EH (cell line): Measurements from ENCODE around the gene EVX2.

Experiments used
- DNase-seq: peaks from one replicate; pipeline ENCODE4 v3.0.0-alpha.2; 2015; ENCODE audit warnings: low read depth

The EVX2 gene

DNA sequence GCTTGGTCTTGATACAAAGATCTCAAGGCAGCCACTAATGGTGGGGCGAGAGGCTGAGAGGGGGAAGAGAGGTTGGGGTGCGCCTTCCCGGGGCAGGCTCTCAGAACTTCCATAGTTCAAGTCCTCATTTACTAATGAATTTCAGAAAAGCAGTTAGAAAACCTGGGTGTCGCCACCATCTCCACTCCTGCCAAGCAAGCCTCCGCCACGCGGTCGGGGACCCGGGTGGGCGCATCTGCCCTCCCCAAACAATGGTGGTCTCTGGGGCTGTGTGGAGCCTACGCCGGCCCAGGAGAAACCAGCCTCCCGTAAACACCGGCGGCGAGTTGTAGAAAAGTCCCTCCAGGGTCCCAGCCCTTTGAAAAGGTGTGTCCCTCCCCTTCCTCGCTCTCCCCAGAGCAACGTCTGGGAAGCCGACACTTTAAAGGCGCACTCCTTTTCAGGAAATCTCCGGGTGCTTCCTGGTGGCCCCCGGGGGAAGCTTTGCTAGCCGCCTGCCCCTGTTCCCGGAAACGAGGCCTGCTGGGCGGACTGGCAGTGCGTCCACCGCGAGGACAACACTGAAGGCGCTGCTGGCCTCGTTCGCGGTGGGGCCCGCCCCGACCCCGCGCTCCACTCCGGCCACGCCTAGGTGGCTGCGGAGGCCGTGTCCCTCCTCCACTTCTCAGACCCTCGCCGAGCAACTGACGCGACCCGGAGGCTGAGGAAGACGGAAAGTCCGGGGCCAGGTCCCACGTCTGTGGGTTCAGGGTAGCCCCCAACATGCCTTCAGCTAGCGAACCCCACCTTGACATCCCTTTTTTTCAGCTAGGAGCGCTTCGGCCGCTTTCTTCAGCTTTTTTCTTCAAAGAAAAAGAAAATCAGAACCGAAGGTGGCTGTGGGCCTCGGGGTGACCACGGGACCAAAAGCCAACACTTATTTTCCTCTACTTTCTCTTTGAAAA lies 16.8 kb downstream of the EVX2 start:
- DNase-seq = no peak

DNA sequence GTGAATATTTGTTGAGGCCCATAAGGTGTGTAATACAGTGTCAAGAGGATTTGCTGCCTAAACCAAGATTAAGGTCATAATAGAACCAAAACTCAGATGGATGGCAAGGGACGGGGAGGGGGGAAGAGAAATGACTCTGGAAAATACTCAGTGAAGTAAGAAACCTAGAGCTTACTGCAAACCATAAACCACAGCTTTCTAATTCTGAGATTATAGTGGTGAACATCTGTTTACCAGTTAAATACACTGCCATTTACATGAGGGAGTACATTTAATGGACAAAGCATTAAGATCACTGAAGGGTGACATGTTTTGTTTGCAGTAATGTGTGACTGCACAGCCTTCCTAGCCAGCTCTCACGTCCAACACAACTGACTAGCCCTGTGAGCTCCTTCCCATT lies 19.8 kb downstream of the EVX2 start:
- no peak for DNase-seq

DNA sequence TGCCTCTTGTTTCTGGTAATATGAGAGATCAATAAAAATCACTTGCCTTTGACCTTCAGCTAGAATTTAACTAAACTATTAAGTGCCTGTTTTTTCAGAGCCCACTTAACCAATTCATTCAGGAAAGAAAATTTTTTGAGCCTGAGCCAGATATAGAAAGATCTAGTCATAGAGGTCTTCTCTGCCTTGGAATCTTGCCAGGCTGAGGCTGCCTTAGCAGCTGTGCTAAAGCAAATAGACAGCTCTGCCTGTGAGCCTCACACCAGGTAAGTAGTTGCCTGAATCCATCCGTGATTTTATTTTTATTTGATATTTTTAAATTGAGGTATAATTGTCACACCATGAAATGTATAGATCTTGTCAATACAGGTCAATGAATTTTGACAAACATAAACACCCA lies 27.4 kb downstream of the EVX2 start:
- no peak for DNase-seq

DNA sequence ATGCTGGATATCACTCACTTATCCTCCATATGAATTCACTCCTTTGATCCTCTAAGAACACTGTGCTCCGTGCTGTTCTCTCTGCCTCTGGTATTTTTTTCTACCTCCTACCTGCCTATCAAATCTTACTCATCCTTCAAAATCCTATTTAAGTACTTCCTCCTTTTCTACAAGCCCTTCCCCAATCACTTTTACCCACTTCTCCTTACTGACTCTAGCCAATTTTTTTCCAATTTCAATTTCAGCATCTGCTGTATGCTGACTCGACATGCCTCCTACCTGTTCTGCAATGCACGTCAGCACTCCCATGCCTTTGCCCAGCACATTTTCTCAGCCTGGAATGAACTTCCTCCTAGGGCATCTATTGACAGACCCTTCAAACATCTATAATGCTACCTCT lies 44.4 kb downstream of the EVX2 start:
- DNase-seq = no peak

- peak; percentile 3 for DNase-seq
These were observed 45.1 kb downstream of the EVX2 start for GRCh38 chr2:176038694-176039093.

DNA sequence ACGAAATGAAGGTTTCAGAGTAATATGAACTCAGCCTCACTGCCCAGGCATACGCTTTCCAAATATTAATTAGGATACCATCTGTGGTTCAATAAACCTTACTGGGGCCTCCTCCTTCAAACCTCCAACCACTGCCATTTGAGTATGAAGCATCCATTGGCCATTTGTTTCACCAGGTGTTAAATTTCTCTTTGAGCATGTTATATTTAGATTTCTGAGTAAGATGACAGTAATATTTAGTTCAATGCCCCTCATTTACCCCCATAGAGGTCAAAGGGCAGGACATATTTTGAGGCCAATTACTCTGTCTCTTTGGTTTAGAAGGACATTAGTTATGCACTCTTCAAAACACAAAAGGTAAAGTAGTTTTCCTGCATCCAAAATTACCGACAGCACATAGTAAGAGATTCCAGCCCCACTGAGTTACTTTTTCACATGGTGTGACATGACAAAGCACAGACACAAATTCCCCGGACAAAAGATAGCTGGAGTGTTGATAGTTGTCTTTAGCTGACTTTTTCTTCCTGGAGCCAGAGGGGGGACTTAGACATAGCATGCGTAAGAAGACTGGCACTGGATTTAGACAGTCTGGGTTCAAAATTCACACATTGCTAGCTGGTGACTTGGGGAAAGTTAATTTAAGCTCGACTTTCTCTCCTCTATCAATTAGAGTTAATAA lies 48.6 kb downstream of the EVX2 start:
- no peak for DNase-seq

- DNase-seq = no peak
These were observed 56.0 kb downstream of the EVX2 start for GRCh38 chr2:176027806-176028205.
